ENCODE data around the gene POLRMT.
"Not testable (repeated sequence)": the region's sequence is repeated elsewhere in the genome, so short reads cannot be mapped to it uniquely, and the experiment has no call there.

POLRMT gene

GRCh38 chr19:633068-633785 is at the start of gene POLRMT:
POLRMT (minus strand) TSS chr19:633537; CDS start chr19:633512, 25 bp downstream.
- peak; percentile 99 for DNase-seq

- no peak for DNase-seq
These were observed 49.5 kb upstream of the POLRMT start for GRCh38 chr19:682678-683320.

- no peak for DNase-seq
These were observed 48.0 kb upstream of the POLRMT start for GRCh38 chr19:681029-682019.

- peak; percentile 100 for DNase-seq
These were observed 47.1 kb upstream of the POLRMT start for GRCh38 chr19:680287-681028.

GRCh38 chr19:679418-680286 is 46.3 kb upstream of the POLRMT start:
- peak; percentile 88 for DNase-seq

- no peak for DNase-seq
These were observed 45.6 kb upstream of the POLRMT start for GRCh38 chr19:678791-679388.

- no peak for DNase-seq
These were observed 44.5 kb upstream of the POLRMT start for GRCh38 chr19:677601-678436.

- DNase-seq, result peak; percentile 70
These were observed 43.9 kb upstream of the POLRMT start for GRCh38 chr19:677201-677600.

- DNase-seq, result peak; percentile 48
These were observed 43.2 kb upstream of the POLRMT start, which contains the start of gene FSTL3 for GRCh38 chr19:676339-677105. FSTL3 (plus strand) TSS chr19:676392; CDS start chr19:676424, 32 bp downstream.

GRCh38 chr19:676007-676338 is 42.6 kb upstream of the POLRMT start:
- no peak for DNase-seq

GRCh38 chr19:674282-675151 is 41.2 kb upstream of the POLRMT start:
- DNase-seq, result peak; percentile 24

GRCh38 chr19:670609-671075 is 37.3 kb upstream of the POLRMT start:
- no peak for DNase-seq

GRCh38 chr19:668675-669434 is 35.5 kb upstream of the POLRMT start:
- DNase-seq, result not testable (repeated sequence)

GRCh38 chr19:666985-667573 is 33.7 kb upstream of the POLRMT start:
- not testable (repeated sequence) for DNase-seq

GRCh38 chr19:664913-665443 is 31.6 kb upstream of the POLRMT start:
- peak; percentile 90 for DNase-seq

GRCh38 chr19:663682-664117 is 30.4 kb upstream of the POLRMT start:
- DNase-seq, result no peak
